Panc1 (cell line): Measurements from ENCODE around the gene CSTA. TPM values are rescaled to one million over a fixed set of nuclear protein-coding genes. Genes with fewer than 3 reads are reported as not detected.

ENCODE experiments used
- ATAC-seq: fragments of 200-7000 bp; cut with Tn5 transposase; 2 replicates; pipeline ENCODE4 v1.9.1; 2020; ENCODE audit warnings: mild to moderate bottlenecking, moderate library complexity
- BruUV-seq: library from RNA; stranded (reverse); fragments of 400-500 nt; replicated peaks from 2 replicates; lab custom pipeline; 2021; lab: Mats Ljungman, UMichigan
- CTCF ChIA-PET: fragments of 300-600 bp; sonication (Branson Sonifier 250); formaldehyde crosslinking; loops from one replicate; lab custom pipeline; 2022; ENCODE audit warnings: antibody characterized with exemption; lab: Charles Lee
- POLR2A ChIA-PET: fragments of 300-600 bp; sonication (Branson Sonifier 250); formaldehyde crosslinking; loops from one replicate; lab custom pipeline; 2022; ENCODE audit warnings: antibody characterized with exemption; lab: Charles Lee
- DNase-seq: peaks from one replicate; pipeline ENCODE4 v3.0.0-alpha.2; 2010; ENCODE audit warnings: low read depth, low spot score
- H3K27ac ChIP-seq: 2 replicates; pipeline ENCODE4 v1.5.1; 2011; ENCODE audit warnings: mild to moderate bottlenecking, low read length, inconsistent platforms
- H3K27me3 ChIP-seq: fragments of 200-500 bp; sonication (Bioruptor generic); 2 replicates; pipeline ENCODE4 v1.6.0; 2014; ENCODE audit warnings: low read length, inconsistent platforms; ENCODE audit not compliant: control insufficient read depth, insufficient read depth
- H3K36me3 ChIP-seq: fragments of 200-500 bp; sonication (Bioruptor generic); 2 replicates; pipeline ENCODE4 v1.5.1; 2014; ENCODE audit warnings: inconsistent platforms, mild to moderate bottlenecking, low read length, moderate library complexity; ENCODE audit not compliant: control insufficient read depth, insufficient read depth
- H3K4me1 ChIP-seq: 2 replicates; pipeline ENCODE4 v1.5.1; 2011; ENCODE audit warnings: inconsistent platforms, mild to moderate bottlenecking, low read length, moderate library complexity; ENCODE audit not compliant: control insufficient read depth, insufficient read depth
- H3K4me3 ChIP-seq, 2 experiments: 2 replicates each; pipeline ENCODE4 v1.5.1; 2011 to 2012; ENCODE audit warnings: low read depth in 2 of 2, low read length in 2 of 2, mild to moderate bottlenecking in 2 of 2, inconsistent platforms in 1 of 2, moderate library complexity in 1 of 2
- H3K9me3 ChIP-seq: fragments of 200-500 bp; sonication (Bioruptor generic); 2 replicates; pipeline ENCODE4 v1.5.1; 2014; ENCODE audit warnings: low read depth, mild to moderate bottlenecking, inconsistent platforms, low read length, moderate library complexity; ENCODE audit not compliant: control insufficient read depth, insufficient read depth
- CTCF ChIP-seq: fragments of 450-650 bp; IDR thresholded peaks from 2 replicates; pipeline ENCODE4 v1.5.1; 2017; ENCODE audit warnings: mild to moderate bottlenecking
- POLR2AphosphoS5 ChIP-seq: IDR thresholded peaks from 2 replicates; pipeline ENCODE4 v1.6.1; 2012; ENCODE audit warnings: mild to moderate bottlenecking, low read depth, low read length, moderate library complexity
- REST ChIP-seq, 2 experiments: IDR thresholded peaks; 2 replicates each; pipeline ENCODE4 v1.6.1; 2011 to 2012; ENCODE audit warnings: low read depth in 2 of 2, control low read depth in 1 of 2, low read length in 1 of 2, mild to moderate bottlenecking in 1 of 2, moderate library complexity in 1 of 2; ENCODE audit not compliant: insufficient read depth in 1 of 2
- SIN3A ChIP-seq: IDR thresholded peaks from 2 replicates; pipeline ENCODE4 v1.6.1; 2012; ENCODE audit warnings: low read depth, mild to moderate bottlenecking, low read length, moderate library complexity, borderline replicate concordance; ENCODE audit not compliant: insufficient read depth
- TCF7L2 ChIP-seq: IDR thresholded peaks from 2 replicates; pipeline ENCODE4 v1.6.1; 2011; ENCODE audit warnings: mild to moderate bottlenecking, low read depth, low read length, inconsistent platforms
- in situ Hi-C: cut with HindIII; loops from 2 replicates; pipeline ENCODE4 v1.10.0; 2016; ENCODE audit warnings: low sequenced_read_pairs, low pct_unique_long_range_greater_than_20kb
- intact Hi-C: fragments of 100-400 bp; cut with micrococcal nuclease; formaldehyde crosslinking; loops from one replicate; pipeline ENCODE4 v1.10.0; 2022; ENCODE audit not compliant: unreplicated experiment
- total RNA-seq: library from RNA; stranded (reverse); gene quantifications from one replicate; pipeline ENCODE4 v1.2.1, GENCODE V29; 2021; ENCODE audit not compliant: unreplicated experiment

The CSTA gene
- total RNA-seq, 1 experiment from 2014 or later = not detected

DNA sequence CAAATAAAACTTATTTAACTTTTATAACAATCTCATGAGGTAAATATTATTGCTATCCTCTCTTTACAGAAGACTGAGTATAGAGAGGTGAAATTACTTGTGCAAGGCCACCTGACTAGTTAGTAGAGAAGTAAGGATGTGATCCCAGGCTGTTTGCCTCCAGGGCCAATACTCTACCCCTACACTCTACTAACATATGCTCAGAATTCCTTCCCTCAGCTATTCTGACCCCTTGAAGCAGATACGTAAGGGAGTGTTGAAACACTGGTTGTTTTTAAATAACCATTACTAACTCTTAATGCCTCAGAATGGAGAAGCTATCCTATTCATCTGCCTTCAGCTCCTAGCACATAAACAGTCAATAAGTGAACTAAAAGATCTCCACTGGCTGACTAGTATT is 24.1 kb downstream of the CSTA start:
- no TSS peak for BruUV-seq
- Histone ChIP-seq H3K36me3 (no peaks in the 10 kb centered on the region), H3K9me3 (no peaks in the 10 kb centered on the region), H3K4me1 (no peaks in the 10 kb centered on the region), H3K27ac (no peak overlapping the region), H3K4me3 (no peak overlapping the region), H3K27me3 (no peaks in the 10 kb centered on the region)
- intact Hi-C loops (no loop called here), in situ Hi-C loops (no loop called here)
- DNase-seq (no peak), ATAC-seq (no peak)
- POLR2A ChIA-PET = interaction anchor here (0.6 to 0.7 kb wide), 2 partner anchors 14 to 67 kb away, joined by 3 to 6 read pairs; no protein-coding TSS in a partner anchor
- no peak for TF ChIP-seq REST (IDR thresholded peaks at IDR 0.05; ENCODE audit: insufficient read depth in 1 of 2, low read depth in 2 of 2, low read length in 1 of 2)
- TF ChIP-seq POLR2AphosphoS5 = no peak
- TF ChIP-seq TCF7L2 = no peak
- TF ChIP-seq SIN3A = no peak
- no peak for TF ChIP-seq CTCF
- CTCF ChIA-PET = no interaction called here

- intact Hi-C loops = no loop called here
- no peak for TF ChIP-seq SIN3A
- TF ChIP-seq POLR2AphosphoS5 = no peak
- no peak for TF ChIP-seq TCF7L2
- no peak for TF ChIP-seq REST (IDR thresholded peaks at IDR 0.05; ENCODE audit: insufficient read depth in 1 of 2, low read depth in 2 of 2, low read length in 1 of 2)
- no peak for TF ChIP-seq CTCF
- in situ Hi-C loops = no loop called here
- Histone ChIP-seq H3K9me3 (no peaks in the 10 kb centered on the region), H3K4me3 (no peak overlapping the region), H3K27ac (no peak overlapping the region), H3K27me3 (no peaks in the 10 kb centered on the region), H3K36me3 (no peaks in the 10 kb centered on the region), H3K4me1 (no peaks in the 10 kb centered on the region)
- DNase-seq = no peak
- ATAC-seq = no peak
- BruUV-seq = no TSS peak
- CTCF ChIA-PET = no interaction called here
- POLR2A ChIA-PET = interaction anchor here (0.6 to 0.7 kb wide), 3 partner anchors 37 to 548 kb away, joined by 3 to 4 read pairs (median 3); no protein-coding TSS in a partner anchor
Observed at GRCh38 chr3:122350814-122351418, 25.9 kb downstream of the CSTA start.
